Epidermal melanocyte (primary cell): ENCODE results near the gene TAF9B.
"Not testable (repeated sequence)": the region's sequence is repeated elsewhere in the genome, so short reads cannot be mapped to it uniquely, and the experiment has no call there.

Source experiments
- DNase-seq: peaks from one replicate; pipeline ENCODE4 v3.0.0; 2011; ENCODE audit warnings: low spot score; ENCODE audit not compliant: insufficient read length

The TAF9B gene

GRCh38 chrX:78116766-78117165 lies 22.7 kb downstream of the TAF9B start:
- no peak for DNase-seq

DNA sequence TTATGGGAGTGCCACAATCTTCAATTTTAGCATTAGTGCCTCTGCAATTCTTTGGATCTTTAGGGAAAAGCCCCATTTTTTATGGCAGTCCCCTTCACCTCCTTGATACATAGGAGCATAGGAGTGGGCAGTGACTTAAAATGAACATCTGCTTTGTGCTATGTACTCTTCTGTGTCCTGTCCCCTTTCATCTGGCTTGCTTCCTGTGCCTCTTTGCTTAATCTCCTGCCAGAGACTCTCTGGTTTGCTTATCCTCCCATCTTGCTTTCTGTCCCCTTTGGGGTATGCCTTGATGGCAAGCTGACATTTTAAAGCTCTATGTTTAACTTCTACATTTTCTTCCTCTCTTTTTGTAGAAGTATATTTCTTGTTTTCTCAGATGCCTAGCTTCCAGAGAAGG lies 23.1 kb downstream of the TAF9B start:
- no peak for DNase-seq

DNA sequence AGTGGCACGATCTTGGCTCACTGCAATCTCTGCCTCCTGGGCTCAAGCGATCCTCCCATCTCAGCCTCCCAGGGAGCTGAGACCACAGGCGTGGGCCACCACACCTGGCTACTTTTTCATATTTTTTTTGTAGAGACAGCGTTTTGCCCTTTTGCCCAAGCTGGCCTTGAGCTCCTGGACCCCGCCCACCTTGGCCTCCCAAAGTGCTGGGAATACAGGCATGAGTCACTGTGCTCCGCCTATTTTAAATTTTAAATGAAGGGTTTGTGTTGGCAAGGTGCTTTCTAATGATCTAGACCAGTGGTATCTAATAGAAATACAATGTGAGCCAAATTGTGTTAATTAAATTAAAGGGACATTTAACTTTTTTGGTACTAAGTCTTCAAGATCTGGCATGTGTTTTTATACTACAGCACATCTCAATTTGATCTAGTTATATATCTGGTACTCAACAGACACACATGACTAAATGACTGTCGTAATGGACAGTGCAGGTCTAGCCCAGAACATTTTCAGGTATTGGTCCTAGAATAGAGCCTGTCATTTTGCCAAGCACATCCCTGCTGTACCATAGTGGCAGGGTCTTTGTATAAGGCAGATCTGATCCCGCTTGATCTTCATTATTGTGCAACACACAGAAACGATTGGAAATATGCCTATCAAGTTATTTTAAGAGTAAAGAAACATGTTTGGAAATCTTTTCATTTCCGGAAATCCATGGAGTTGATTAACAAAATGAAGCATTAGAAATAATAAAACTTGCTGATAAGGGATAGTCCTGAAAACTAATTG lies 28.1 kb downstream of the TAF9B start:
- no peak for DNase-seq

DNA sequence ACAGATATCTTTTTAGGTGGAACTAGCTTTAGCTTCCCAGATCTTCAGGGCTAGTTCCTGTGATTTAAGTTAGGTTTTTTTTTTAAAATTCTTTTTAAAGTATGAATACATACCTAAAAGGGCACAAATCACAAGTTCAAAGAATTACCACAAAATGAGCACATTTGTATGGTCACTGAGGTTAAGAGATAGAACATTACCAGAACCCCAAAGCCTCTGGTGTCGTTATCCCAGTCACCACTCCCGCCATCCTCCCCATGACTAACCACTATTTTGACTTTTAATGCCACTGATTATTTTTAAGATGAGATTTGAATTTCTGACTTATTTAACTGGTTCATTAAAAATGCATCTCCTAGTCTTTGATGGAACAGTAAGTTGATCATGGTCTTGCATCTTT lies 30.0 kb downstream of the TAF9B start:
- no peak for DNase-seq

GRCh38 chrX:78106651-78106986 lies 32.8 kb downstream of the TAF9B start:
- DNase-seq = no peak

DNA sequence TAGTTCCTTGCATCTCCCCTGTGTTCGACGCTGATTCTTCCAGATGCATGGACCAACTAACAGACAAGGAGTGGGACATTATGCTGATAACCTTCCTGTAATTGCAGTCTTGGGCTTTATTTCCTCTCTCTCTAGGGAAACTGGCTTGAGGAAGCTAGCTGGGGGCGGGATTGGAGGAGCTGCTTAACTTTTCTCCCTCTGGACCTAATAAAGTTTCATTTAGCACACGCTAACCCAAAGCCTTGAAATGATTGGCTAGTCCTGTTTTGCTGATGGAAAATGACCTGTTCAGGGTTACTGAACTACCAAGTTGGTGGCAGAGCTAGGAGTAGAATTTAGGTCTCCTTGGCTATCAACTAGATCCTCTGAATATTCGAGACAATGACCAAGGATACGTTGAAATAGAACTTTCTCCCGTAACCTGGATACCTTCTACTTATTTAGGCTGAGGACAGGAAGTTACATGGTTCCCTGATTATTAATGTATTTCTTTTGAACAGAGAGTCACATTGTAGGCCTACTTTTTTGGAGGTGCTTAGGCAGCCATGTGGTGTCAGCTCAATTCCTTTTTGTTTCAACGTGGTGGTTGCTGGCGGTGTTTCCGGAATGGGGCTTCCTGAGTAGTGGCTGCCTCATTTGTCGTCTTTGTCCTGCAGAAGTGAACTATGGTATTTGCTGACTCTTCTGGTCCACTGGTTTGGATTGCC lies 33.4 kb downstream of the TAF9B start:
- DNase-seq = no peak

DNA sequence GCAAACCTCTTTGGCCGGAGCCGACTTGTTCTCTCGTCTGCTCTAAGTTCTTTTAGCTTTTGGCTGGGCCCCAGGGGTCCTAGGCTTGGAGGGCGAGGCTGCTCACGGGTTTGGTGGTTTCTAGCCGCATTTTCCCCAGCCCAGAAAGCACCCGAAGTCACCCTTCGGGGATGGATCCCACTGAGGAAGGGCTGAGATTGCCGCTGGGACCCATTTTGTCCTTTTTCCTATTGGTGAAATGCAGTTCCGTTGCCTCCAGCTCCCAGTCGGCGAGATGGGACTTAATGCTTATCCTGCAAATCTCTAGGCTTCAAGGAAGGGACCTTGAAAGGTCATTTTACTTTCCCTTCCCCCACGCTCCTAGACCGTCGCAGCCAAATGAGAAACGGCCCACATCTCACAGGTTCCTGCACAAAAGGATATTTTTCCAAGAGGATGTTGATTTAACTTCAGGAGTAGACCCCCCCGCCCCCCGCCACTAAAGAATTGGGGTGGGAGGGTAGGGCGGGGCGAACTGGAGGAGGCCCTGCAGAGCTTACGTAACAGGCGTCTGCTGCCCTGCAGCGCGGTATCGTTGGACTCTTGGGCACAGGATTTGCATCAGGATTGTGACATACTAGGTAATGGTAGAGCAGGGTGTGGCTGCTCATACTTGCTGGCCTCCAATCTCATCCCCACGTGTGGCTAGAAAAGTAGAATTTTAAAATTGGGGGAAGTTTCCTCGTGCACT lies 34.8 kb downstream of the TAF9B start:
- DNase-seq = no peak

DNA sequence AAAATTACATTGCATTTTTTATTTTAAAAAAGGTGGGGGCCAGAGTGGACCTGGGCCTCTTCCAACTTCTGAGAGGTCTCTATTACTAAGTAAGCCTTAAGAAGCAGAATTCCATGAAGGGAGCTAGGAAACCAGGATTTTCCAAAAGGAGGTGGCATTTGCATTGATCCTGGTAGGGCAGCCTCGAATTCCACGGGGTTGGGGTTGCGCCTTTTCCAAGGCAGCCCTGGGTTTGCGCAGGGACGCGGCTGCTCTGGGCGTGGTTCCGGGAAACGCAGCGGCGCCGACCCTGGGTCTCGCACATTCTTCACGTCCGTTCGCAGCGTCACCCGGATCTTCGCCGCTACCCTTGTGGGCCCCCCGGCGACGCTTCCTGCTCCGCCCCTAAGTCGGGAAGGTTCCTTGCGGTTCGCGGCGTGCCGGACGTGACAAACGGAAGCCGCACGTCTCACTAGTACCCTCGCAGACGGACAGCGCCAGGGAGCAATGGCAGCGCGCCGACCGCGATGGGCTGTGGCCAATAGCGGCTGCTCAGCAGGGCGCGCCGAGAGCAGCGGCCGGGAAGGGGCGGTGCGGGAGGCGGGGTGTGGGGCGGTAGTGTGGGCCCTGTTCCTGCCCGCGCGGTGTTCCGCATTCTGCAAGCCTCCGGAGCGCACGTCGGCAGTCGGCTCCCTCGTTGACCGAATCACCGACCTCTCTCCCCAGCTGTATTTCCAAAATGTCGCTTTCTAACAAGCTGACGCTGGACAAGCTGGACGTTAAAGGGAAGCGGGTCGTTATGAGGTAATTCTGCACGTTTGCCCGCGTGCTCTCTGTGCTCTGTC lies 35.6 kb downstream of the TAF9B start, which contains the start of gene PGK1:
Gene PGK1, plus strand, starts transcription at position 626 of the 824 bp plus-strand sequence. Its CDS starts 93 bp downstream, at position 719.
- peak; percentile 75 for DNase-seq

- no peak for DNase-seq
Observed at GRCh38 chrX:78103001-78103622, 36.3 kb downstream of the TAF9B start.

- no peak for DNase-seq
Observed at GRCh38 chrX:78102091-78102490, 37.4 kb downstream of the TAF9B start.

DNA sequence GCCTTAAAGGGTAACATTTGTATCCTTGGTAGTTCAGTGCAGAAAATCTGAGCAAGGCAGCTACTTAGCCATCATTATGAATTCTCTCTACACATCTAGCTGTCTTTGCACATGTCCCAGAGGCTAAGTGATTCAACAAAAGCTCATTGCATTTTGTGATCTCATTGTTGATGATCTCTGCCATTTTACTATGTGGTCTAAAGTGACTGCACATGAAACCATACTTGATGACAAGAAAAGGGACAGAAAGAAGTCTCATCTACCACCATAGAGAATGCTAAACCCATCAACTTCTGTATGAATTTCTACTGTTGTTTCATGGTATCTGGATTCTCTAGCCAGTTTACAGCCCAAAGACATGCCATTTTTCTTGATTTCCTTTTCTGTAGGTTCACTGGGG lies 41.3 kb downstream of the TAF9B start:
- no peak for DNase-seq

- DNase-seq = no peak
Observed at GRCh38 chrX:78092296-78092695, 47.2 kb downstream of the TAF9B start.

DNA sequence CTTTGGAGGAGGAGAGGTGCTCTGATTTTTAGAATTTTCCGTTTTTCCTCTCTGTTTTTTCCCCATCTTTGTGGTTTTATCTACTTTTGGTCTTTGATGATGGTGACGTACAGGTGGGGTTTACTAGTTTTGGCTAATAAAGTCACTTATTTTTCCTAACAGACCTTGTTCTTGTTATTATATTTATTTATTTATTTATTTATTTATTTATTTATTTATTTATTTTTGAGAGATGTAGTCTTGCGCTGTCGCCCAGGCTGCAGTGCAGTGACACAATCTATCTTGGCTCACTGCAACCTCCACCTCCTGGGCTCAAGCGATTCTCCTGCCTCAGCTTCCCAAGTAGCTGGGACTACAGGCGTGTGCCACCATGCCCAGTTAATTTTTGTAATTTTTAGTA lies 58.0 kb downstream of the TAF9B start:
- DNase-seq = not testable (repeated sequence)
